Femur (tissue), 1 donor: Measurements from ENCODE around the gene SEMA5B.

Experiments
- DNase-seq: peaks from one replicate; pipeline ENCODE4 v3.0.0-alpha.2; 2017

The SEMA5B gene

DNA sequence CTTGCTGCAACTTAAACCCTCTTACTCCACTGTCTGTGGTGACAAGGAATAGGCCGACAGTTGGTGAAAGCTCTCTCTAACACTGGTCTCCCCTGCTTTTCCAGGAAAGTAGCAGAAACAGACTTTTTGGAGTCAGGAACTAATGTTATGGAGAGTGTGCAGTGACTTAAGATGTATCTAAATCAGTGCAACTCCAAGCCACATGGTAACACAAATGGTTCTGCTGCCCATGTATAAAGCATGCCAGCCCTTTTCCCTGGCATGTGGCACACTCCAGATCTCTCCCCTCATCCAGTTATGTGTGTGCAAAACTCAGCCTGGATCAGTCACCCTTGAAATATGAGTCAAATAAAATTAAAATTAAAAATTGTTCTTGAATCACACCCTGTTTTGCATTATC lies 55.4 kb downstream of the SEMA5B start:
- no peak for DNase-seq

- DNase-seq, result peak; percentile 58
These were observed 57.7 kb downstream of the SEMA5B start for GRCh38 chr3:122969585-122970469.

DNA sequence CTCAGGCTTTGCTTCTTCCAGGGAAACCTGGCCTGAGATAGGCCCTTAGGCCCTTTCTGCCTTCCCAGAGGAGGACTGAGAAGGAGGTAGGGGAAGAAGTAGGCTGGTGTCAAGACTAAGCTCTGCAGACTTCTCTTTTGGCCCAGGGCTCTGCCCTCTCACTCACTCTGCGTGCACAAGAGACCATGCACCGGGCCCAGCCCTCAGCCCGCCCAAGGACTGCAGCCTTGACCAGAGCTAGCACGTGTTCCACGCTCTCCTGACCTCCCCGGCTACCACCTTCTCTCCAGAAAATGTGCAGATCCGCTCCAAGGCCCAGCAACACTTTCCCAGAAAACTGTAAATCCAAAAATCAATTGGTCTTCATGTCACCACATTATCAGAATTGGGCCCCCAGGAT lies 59.8 kb downstream of the SEMA5B start:
- DNase-seq, result no peak

DNA sequence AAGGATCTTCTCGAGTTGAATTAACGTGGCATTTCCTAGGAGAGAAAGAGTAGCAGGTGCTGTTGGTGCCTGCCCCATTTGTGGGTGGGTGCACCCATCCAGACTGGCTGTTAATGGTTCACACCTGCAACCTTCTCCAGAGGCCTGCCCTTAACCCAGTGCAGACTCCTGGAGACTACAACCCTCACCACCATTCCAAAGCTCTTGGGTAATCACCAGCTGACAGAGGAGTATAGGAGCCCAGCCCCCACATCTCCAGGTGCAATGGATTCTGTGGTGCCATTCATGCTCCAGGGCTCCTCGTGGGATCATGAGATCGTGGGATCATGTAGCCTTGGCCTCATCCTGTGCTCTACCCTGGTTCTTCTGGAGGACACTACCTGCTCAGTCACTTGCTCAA lies 60.2 kb downstream of the SEMA5B start:
- no peak for DNase-seq

- no peak for DNase-seq
These were observed 61.5 kb downstream of the SEMA5B start for GRCh38 chr3:122966045-122966444.

DNA sequence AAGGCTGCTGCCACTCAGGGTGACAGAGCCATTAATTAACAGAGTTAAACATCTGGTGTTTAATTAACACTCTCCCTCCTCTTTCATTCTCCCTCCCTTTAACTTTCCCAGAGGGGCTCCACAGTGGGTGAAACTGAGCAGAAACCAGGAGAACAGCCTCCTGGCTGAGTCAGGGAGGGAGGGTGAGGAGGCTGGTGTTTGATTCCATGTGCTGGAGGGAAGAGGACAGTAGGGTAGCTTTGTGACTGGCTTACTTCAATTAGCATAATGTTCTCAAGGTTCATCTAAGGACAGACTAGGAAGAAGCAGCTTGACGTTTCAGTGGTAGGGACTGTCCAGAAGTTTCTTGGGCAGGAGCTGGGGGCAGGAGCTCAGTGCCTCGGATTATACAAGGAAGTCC lies 62.8 kb downstream of the SEMA5B start:
- no peak for DNase-seq

DNA sequence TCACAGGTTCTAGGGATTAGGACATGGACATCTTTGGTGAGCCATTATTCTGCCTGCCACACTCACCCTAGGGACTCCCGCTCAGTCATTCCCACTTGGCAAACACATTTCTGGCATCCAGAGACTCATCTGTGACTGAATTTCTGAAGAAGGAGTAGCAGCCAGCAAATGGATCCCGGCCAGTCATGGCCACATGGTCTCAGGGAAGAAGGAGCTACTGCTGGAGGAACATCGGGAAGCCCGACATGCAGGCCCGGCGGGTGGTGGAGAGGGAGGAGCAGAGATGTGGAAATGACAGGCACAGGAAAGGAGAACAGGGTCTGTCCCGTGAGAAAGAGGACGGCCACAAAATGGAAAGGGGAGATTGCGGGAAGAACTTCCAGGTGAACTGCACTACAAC lies 65.4 kb downstream of the SEMA5B start:
- DNase-seq, result no peak

DNA sequence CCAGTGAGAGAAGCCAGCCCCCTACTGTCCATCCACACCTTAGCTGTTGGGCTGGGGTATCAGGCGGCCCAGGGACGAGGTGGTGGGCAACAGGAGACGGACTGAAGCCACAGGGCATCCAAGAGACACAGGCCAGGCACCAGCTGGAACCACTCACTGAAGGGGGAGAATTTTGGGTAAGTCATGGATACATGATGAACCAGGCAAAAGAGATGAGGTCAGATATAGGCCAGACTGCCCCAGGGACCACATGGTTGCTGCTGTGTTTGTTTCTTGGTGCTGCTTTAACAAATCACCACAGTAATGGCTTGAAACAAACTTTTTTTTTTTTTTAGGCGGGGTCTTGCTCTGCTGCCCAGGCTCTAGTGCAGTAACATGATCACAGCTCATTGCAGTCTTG lies 66.4 kb downstream of the SEMA5B start:
- no peak for DNase-seq

GRCh38 chr3:122960652-122961051 lies 66.9 kb downstream of the SEMA5B start:
- DNase-seq, result no peak

DNA sequence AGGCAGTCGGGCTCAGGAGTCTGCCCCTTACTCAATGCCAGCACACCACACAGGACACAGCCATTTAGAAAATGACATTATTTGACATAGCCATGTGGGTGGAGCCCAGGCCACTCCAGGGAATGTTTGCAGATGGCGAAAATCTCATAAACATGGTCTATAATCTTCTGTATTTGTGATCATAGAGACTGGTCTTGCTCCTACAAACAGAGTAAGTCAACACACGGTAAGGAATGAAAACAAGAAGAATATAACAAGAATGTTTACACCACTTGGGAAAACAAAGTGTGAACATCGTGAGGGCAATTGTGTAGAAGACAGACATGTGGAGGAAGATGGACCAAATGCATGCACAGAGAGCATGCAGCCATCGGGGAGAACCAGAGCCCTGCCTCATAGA lies 68.2 kb downstream of the SEMA5B start:
- no peak for DNase-seq

GRCh38 chr3:122957707-122958689 lies 69.6 kb downstream of the SEMA5B start:
- peak; percentile 66 for DNase-seq

DNA sequence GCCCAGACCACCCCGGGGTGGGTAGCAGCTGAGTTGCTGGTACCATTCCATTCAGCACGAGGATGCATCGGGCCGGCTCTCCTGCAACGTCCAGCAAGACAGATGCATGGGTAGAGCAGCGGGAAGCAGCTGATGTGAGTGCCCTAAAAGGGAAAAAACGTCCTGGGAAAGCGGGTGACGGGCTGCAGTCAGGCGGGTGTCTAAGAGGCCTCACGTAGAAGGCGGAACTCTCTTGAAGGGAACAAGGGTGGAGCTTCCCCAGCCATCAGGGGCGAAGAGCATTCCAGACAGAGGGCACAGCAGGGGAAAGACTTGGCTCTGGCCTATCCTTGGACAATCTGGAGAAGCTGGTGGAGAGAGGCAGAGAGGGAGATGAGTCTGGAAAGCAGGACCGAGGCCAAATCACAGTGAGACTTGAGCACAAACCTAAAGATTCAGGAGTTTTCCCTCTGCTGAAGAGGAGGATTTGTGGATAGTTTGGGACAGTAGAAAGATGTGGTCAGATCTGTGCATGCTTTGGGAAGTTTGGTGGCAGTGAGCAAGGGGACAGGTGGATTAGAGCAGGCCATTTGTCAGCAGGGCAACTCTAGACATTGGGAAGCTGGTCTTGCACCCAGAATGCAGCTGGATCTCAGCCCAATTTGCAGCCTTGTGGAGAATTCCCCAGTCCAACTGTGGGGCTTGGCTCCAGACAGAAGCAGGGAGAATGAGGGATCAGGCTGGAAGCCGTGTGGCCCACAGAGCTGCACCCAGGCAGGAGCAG lies 70.7 kb downstream of the SEMA5B start:
- DNase-seq, result no peak

GRCh38 chr3:122955916-122956692 lies 71.5 kb downstream of the SEMA5B start:
- no peak for DNase-seq

DNA sequence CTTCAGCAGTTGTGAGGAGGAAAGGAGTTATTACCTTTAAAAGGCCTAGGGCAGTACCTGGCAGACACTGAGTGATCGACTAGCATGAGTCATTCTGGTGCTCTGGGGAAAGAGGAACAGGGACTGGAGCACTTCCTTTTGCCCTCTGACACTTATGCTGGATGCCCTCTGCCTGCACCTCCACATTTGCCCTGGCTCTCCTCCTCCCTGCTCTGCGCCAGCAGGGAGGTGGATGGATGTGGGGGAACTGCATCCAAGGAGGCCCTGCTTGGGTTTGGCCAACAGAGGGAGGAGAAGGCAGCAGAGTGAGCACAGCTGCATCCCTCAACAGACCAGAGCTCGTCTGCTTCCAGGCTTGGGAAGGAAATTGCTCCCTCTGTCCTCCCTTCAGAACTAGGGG lies 75.0 kb downstream of the SEMA5B start:
- DNase-seq, result no peak

DNA sequence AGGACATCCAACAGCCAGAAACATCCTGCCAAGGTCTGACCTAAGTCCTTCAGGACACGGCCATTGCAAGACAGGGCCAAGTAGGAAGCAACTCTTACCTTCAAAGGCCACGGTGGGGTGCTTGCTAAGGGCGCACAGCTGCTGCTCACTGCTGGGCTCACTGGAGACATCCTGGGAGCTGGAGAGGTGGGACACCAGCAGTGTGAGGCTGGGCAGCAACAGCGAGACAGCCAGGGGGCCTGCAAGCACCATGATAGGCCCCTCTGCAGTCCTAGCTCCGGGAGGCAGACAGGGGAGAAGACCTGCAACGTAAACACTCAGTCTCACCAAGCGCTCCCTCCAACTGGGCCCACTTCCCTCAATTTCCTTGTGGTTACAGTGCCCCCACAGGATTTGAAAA lies 79.2 kb downstream of the SEMA5B start:
- no peak for DNase-seq

- no peak for DNase-seq
These were observed 79.8 kb downstream of the SEMA5B start for GRCh38 chr3:122947738-122948137.

DNA sequence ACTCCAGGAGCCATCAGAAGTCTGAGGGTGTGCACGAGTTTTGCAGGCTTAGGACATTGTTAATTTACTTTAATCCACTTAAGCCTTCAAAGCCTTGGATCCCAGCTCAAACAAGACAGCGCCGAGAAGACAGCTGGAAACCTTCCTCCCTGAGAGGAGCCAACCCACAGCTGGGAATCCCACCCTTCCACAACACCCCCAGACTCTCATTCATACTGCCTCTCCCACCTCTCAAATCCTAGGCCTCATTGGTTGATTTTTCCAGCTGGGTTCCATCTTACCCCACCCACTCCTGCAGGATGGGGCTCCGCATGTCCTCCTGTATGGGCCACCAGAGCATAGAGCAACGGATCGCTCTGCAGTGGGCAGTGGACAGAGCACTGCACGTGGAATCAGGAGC lies 80.4 kb downstream of the SEMA5B start:
- no peak for DNase-seq

DNA sequence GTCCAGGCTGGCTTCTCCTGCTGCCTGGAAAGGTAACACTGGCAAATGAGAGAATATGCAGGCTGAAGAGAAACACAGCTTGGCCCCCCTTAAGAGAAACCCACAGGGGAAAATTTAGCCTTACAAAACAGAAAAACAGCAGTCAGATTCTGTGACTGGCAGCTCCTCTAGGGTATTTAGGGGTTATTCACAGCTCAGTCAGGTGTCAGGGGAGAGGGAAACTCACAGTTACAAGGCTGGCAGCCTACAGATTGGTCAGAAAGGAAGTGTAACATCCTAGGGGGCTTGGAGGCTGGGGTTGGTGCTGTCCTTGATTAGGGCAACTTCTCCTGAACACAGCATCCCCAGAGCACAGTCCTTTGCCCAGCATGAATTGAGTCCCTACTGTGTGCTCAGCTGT lies 81.4 kb downstream of the SEMA5B start:
- DNase-seq, result no peak

GRCh38 chr3:122945230-122945629 lies 82.3 kb downstream of the SEMA5B start:
- DNase-seq, result no peak

DNA sequence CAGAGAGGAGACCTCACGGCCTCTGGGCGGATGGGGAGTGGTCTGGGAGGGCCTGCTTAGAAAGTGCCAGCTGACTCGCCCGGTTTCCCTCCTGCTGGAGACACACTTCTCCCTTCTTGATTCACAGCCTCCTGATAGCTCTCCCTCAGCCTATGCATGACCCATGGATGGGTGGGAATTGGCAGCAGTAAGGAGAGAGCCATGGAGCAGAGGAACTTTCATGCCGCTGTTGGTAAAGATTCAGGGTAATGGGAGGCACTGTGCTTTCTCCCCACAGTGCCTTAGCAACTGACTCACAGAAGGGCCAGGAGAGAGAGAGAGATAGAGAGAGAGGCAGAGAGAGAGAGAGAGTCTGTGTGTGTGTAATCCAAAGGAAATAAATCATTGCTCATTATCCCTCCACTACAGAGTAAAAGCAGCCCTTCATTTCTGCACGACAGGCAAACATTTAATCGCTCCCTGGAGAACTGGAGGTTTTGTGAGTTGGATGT lies 82.8 kb downstream of the SEMA5B start:
- no peak for DNase-seq

GRCh38 chr3:122943828-122944190 lies 83.8 kb downstream of the SEMA5B start:
- DNase-seq, result no peak
